Activated T-helper 1 cell treated with Interleukin-2 at 50 U/mL for 16 hours (primary cell): ENCODE measurements around the gene SYMPK.

Source experiments
- DNase-seq: peaks from one replicate; pipeline ENCODE4 v3.0.0-alpha.2; 2020; ENCODE audit warnings: low read depth

SYMPK gene

GRCh38 chr19:45866400-45867176 is 3.6 kb upstream of the SYMPK start:
- no peak for DNase-seq

GRCh38 chr19:45865269-45865948 is 2.5 kb upstream of the SYMPK start:
- DNase-seq: no peak

GRCh38 chr19:45864629-45865082 is 1.7 kb upstream of the SYMPK start:
- DNase-seq: no peak

- peak; percentile 42 for DNase-seq
Measured at GRCh38 chr19:45863840-45864628, 1.1 kb upstream of the SYMPK start, which contains the start of gene FOXA3. TSS of gene FOXA3 (plus strand) at chr19:45864326. CDS start at chr19:45864457, 131 bp downstream.

GRCh38 chr19:45863335-45863839 is 440 bp upstream of the SYMPK start:
- no peak for DNase-seq

- no peak for DNase-seq
Measured at GRCh38 chr19:45862271-45862563, 730 bp downstream of the SYMPK start.

GRCh38 chr19:45860359-45861259 is 2.3 kb downstream of the SYMPK start:
- DNase-seq: no peak

GRCh38 chr19:45854167-45854778 is 8.7 kb downstream of the SYMPK start:
- no peak for DNase-seq

GRCh38 chr19:45852983-45853382 is 10.0 kb downstream of the SYMPK start:
- no peak for DNase-seq

GRCh38 chr19:45852145-45852750 is 10.7 kb downstream of the SYMPK start:
- DNase-seq: no peak

- no peak for DNase-seq
Measured at GRCh38 chr19:45848922-45849321, 14.0 kb downstream of the SYMPK start.

GRCh38 chr19:45847663-45848062 is 15.3 kb downstream of the SYMPK start:
- no peak for DNase-seq

- no peak for DNase-seq
Measured at GRCh38 chr19:45842198-45842597, 20.7 kb downstream of the SYMPK start.

GRCh38 chr19:45834970-45835369 is 28.0 kb downstream of the SYMPK start:
- no peak for DNase-seq

- no peak for DNase-seq
Measured at GRCh38 chr19:45828945-45829344, 34.0 kb downstream of the SYMPK start.

GRCh38 chr19:45828523-45828922 is 34.4 kb downstream of the SYMPK start:
- no peak for DNase-seq

- DNase-seq: no peak
Measured at GRCh38 chr19:45827459-45828093, 35.4 kb downstream of the SYMPK start.

GRCh38 chr19:45826934-45827333 is 36.0 kb downstream of the SYMPK start:
- DNase-seq: no peak

- DNase-seq: no peak
Measured at GRCh38 chr19:45825917-45826893, 36.7 kb downstream of the SYMPK start.
